HL-60 (cell line): ENCODE data around the gene MACROD2.

Experiments used
- GABPA ChIP-seq: IDR thresholded peaks from 2 replicates; pipeline ENCODE4 v1.6.1; 2012; ENCODE audit warnings: low read depth
- POLR2AphosphoS5 ChIP-seq: IDR thresholded peaks from 2 replicates; pipeline ENCODE4 v1.6.1; 2012; ENCODE audit warnings: low read depth
- TF ChIP-seq, protein P1 (sequence below): IDR thresholded peaks from one replicate; pipeline ENCODE4 v1.5.1; 2011; ENCODE audit warnings: low read length, control low read depth, inconsistent platforms; ENCODE audit not compliant: insufficient read depth
- TF ChIP-seq, protein P2 (sequence below): IDR thresholded peaks from 2 replicates; pipeline ENCODE4 v1.6.1; 2012; ENCODE audit warnings: low read depth; ENCODE audit not compliant: insufficient replicate concordance

DNA sequence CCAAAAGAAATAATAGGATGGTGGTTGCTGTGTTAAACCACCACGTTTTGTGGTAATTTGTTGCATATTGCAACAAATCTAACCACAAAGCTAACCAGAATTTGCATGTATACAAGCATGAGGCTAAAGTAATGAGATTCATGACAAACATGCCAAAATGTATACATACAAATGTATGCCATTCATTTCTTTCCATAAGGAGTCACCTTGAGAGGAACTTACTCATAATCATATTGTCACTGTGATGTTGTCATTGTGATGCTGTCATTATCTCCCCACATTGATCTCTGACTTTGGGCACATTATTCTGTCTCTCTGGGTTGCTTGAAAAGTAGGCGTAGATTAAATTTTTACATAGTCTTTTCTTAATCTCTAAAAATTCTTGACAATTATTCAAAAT, 1228.9 kb downstream of the MACROD2 start:
- TF ChIP-seq POLR2AphosphoS5, result no peak
- TF ChIP-seq, protein P1, sequence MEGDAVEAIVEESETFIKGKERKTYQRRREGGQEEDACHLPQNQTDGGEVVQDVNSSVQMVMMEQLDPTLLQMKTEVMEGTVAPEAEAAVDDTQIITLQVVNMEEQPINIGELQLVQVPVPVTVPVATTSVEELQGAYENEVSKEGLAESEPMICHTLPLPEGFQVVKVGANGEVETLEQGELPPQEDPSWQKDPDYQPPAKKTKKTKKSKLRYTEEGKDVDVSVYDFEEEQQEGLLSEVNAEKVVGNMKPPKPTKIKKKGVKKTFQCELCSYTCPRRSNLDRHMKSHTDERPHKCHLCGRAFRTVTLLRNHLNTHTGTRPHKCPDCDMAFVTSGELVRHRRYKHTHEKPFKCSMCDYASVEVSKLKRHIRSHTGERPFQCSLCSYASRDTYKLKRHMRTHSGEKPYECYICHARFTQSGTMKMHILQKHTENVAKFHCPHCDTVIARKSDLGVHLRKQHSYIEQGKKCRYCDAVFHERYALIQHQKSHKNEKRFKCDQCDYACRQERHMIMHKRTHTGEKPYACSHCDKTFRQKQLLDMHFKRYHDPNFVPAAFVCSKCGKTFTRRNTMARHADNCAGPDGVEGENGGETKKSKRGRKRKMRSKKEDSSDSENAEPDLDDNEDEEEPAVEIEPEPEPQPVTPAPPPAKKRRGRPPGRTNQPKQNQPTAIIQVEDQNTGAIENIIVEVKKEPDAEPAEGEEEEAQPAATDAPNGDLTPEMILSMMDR, result no peak
- no peak for TF ChIP-seq GABPA
- TF ChIP-seq, protein P2, sequence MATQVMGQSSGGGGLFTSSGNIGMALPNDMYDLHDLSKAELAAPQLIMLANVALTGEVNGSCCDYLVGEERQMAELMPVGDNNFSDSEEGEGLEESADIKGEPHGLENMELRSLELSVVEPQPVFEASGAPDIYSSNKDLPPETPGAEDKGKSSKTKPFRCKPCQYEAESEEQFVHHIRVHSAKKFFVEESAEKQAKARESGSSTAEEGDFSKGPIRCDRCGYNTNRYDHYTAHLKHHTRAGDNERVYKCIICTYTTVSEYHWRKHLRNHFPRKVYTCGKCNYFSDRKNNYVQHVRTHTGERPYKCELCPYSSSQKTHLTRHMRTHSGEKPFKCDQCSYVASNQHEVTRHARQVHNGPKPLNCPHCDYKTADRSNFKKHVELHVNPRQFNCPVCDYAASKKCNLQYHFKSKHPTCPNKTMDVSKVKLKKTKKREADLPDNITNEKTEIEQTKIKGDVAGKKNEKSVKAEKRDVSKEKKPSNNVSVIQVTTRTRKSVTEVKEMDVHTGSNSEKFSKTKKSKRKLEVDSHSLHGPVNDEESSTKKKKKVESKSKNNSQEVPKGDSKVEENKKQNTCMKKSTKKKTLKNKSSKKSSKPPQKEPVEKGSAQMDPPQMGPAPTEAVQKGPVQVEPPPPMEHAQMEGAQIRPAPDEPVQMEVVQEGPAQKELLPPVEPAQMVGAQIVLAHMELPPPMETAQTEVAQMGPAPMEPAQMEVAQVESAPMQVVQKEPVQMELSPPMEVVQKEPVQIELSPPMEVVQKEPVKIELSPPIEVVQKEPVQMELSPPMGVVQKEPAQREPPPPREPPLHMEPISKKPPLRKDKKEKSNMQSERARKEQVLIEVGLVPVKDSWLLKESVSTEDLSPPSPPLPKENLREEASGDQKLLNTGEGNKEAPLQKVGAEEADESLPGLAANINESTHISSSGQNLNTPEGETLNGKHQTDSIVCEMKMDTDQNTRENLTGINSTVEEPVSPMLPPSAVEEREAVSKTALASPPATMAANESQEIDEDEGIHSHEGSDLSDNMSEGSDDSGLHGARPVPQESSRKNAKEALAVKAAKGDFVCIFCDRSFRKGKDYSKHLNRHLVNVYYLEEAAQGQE, result no peak
